ENCODE results near the gene KRT10. TPM values are rescaled to one million over a fixed set of nuclear protein-coding genes. Genes with fewer than 3 reads are reported as not detected.

Gene KRT10
- polyA plus RNA-seq, 2 of the 4 experiments (the other 2 are of a cell fraction): 59.8 to 96.2 TPM

DNA sequence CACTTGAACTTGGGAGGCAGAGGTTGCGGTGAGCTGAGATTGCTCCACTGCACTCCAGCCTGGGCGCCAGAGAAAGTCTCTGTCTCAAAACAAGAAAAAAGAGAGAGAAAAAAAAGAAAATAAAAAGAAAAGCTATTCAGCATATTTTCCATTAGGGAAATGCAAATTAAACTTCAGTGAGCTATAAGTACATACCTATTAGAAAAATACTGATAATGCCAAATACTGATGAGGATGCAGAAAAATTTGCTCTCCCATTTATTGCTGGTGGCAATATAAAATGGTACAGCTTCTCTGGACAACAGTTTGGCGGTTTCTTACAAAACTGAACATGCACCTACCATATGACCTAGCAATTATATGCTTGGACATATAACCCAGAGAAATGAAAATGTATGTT lies 9.8 kb downstream of the KRT10 start (continued):
- TF ChIP-seq, protein P1, sequence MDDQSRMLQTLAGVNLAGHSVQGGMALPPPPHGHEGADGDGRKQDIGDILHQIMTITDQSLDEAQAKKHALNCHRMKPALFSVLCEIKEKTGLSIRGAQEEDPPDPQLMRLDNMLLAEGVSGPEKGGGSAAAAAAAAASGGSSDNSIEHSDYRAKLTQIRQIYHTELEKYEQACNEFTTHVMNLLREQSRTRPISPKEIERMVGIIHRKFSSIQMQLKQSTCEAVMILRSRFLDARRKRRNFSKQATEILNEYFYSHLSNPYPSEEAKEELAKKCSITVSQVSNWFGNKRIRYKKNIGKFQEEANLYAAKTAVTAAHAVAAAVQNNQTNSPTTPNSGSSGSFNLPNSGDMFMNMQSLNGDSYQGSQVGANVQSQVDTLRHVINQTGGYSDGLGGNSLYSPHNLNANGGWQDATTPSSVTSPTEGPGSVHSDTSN (IDR thresholded peaks at IDR 0.05): no peak

DNA sequence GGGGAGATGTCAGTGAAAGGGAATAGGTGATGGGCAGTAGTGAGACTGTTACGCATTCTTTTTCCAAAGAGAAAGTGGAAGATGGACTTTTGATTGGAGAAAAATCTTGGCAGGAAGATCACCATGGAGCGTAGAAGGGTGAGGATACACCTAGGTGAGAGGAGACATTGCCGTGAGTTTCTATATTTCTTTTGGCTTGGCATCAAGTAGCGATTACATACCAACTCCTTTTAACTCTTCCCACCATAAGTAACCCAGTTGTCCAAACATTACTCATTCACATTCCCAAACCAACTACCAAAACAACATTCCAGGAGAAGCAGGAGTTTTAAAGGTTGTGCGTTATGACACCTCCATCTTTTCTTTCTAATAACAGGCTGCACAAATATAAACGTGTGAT lies 11.9 kb downstream of the KRT10 start:
- Histone ChIP-seq H3K4me2 (peak overlapping the region; percentile 70), H3K4me1 (peaks cover 23% of the 10 kb centered on the region), H3K27ac (peak overlapping the region; percentile 0 to 23; a peak in 1 of 6 replicates), H3K4me3 (peak overlapping the region; percentile 24; the same call in 1 of the 3 replicates), H3K9me3 (no peaks in the 10 kb centered on the region)
- peak; percentile 69 to 82; a peak in 5 of 6 replicates for ATAC-seq
- WGBS (ENCODE audit: missing lambda C conversion rate): 15% methylated on average over 6 of the region's 6 CpGs
- CTCF ChIA-PET: interaction anchor here (1.0 to 10.8 kb wide), 7 partner anchors 9 to 855 kb away, joined by 3 to 282 read pairs (median 3); no protein-coding TSS in a partner anchor
- POLR2A ChIA-PET: no interaction called here
- TF ChIP-seq JUNB (IDR thresholded peaks at IDR 0.05) (peak; percentile 64; the same call in 1 of the 2 replicates), HOXA7 (CRISPR knock-in tag; IDR thresholded peaks at IDR 0.05) (no peak), SREBF2 (IDR thresholded peaks at IDR 0.05) (no peak), FOXS1 (CRISPR knock-in tag; IDR thresholded peaks at IDR 0.05) (peak; percentile 88; the same call in 1 of the 2 replicates), ZSCAN20 (CRISPR knock-in tag; IDR thresholded peaks at IDR 0.05) (no peak), MAZ (IDR thresholded peaks at IDR 0.05; ENCODE audit: borderline replicate concordance, low read depth, low read length) (no peak), HOXB5 (CRISPR knock-in tag; IDR thresholded peaks at IDR 0.05) (peak; percentile 22; the same call in 1 of the 2 replicates), RNF2 (IDR thresholded peaks at IDR 0.05; ENCODE audit: borderline replicate concordance, low read depth) (no peak), CHD2 (IDR thresholded peaks at IDR 0.05; ENCODE audit: low read length, partially characterized antibody) (no peak), GATA3 (IDR thresholded peaks at IDR 0.05; ENCODE audit: borderline replicate concordance) (peak; percentile 68; the same call in 1 of the 2 replicates), FOSL2 (IDR thresholded peaks at IDR 0.05) (0 out of 2 replicates have a peak, but pooled peaks have one; percentile 17), FOSL2 (CRISPR knock-in tag; IDR thresholded peaks at IDR 0.05) (peak; percentile 74), NPAS2 (CRISPR knock-in tag; IDR thresholded peaks at IDR 0.05; ENCODE audit: borderline replicate concordance) (no peak), POLR2A (IDR thresholded peaks at IDR 0.05; ENCODE audit: low read length) (no peak), CEBPB (IDR thresholded peaks at IDR 0.05) (no peak)
- TF ChIP-seq, protein P2, sequence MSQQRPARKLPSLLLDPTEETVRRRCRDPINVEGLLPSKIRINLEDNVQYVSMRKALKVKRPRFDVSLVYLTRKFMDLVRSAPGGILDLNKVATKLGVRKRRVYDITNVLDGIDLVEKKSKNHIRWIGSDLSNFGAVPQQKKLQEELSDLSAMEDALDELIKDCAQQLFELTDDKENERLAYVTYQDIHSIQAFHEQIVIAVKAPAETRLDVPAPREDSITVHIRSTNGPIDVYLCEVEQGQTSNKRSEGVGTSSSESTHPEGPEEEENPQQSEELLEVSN (IDR thresholded peaks at IDR 0.05; ENCODE audit: borderline replicate concordance, low read depth): no peak
- TF ChIP-seq, protein P3, sequence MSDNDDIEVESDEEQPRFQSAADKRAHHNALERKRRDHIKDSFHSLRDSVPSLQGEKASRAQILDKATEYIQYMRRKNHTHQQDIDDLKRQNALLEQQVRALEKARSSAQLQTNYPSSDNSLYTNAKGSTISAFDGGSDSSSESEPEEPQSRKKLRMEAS (IDR thresholded peaks at IDR 0.05): peak; percentile 48; the same call in 1 of the 2 replicates
- peak; percentile 53 to 66 for DNase-seq (ENCODE audit: low read depth in 1 of 2, low spot score in 1 of 2)
- peak; percentile 89 for FAIRE-seq

DNA sequence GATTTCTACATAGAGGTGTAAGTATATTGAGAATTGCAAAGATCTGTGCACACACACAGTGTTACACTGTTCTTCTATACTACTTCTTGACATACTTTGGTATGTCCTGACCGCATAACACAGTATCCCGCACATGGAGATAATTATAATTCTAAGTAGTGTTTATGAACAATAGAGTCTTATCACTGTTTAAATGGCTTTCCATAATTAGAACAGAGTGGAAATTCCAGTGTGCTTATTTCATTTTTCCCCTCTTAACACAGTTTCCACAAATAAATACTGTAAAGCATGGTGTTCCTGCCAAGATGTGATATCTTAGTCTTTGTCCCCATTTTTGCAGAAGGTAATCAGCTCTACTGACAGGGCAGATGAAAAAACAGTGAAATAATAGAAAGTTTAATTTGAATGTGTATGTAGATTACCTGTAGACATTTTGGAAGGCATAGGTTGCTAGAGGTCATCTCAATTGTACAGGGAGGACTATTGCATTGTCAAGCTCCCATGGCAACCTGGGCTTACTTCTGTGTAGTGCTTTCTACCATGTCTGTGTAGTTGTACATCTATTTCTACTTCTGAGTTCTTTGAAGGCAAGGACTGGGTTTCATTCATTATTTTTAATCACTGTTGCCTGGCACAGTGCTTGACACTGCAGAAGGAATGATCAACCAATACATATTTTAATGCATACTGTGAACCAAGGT lies 12.5 kb downstream of the KRT10 start:
- Histone ChIP-seq H3K4me3 (no peak overlapping the region), H3K9me3 (no peaks in the 10 kb centered on the region; the same call in 2 of the 3 replicates), H3K4me2 (peak overlapping the region; percentile 70), H3K4me1 (peaks cover 23% of the 10 kb centered on the region), H3K27ac (peak overlapping the region; percentile 0 to 23; a peak in 3 of 6 replicates)
- TF ChIP-seq CEBPB (IDR thresholded peaks at IDR 0.05) (no peak), RNF2 (IDR thresholded peaks at IDR 0.05; ENCODE audit: borderline replicate concordance, low read depth) (no peak), POLR2AphosphoS2 (conservative IDR thresholded peaks at IDR 0.05; ENCODE audit: low read length) (no peak), RCOR1 (IDR thresholded peaks at IDR 0.05; ENCODE audit: low read depth, low read length) (no peak), ZC3H11A (IDR thresholded peaks at IDR 0.05) (no peak), HOXB5 (CRISPR knock-in tag; IDR thresholded peaks at IDR 0.05) (no peak), ZSCAN20 (CRISPR knock-in tag; IDR thresholded peaks at IDR 0.05) (no peak), ZNF302 (CRISPR knock-in tag; IDR thresholded peaks at IDR 0.05) (no peak), MAFK (IDR thresholded peaks at IDR 0.05; ENCODE audit: partially characterized antibody) (no peak), PHF8 (IDR thresholded peaks at IDR 0.05; ENCODE audit: borderline replicate concordance, low read depth) (no peak), SMC3 (IDR thresholded peaks at IDR 0.05) (no peak), FOXS1 (CRISPR knock-in tag; IDR thresholded peaks at IDR 0.05) (no peak), ESRRA (IDR thresholded peaks at IDR 0.05; ENCODE audit: borderline replicate concordance, low read length) (no peak)
- TF ChIP-seq, protein P4, sequence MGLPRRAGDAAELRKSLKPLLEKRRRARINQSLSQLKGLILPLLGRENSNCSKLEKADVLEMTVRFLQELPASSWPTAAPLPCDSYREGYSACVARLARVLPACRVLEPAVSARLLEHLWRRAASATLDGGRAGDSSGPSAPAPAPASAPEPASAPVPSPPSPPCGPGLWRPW (IDR thresholded peaks at IDR 0.05): no peak
- TF ChIP-seq, protein P5, sequence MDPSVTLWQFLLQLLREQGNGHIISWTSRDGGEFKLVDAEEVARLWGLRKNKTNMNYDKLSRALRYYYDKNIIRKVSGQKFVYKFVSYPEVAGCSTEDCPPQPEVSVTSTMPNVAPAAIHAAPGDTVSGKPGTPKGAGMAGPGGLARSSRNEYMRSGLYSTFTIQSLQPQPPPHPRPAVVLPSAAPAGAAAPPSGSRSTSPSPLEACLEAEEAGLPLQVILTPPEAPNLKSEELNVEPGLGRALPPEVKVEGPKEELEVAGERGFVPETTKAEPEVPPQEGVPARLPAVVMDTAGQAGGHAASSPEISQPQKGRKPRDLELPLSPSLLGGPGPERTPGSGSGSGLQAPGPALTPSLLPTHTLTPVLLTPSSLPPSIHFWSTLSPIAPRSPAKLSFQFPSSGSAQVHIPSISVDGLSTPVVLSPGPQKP (IDR thresholded peaks at IDR 0.05; ENCODE audit: low read depth, low read length): no peak
- TF ChIP-seq, protein P2 (IDR thresholded peaks at IDR 0.05; ENCODE audit: borderline replicate concordance, low read depth): no peak
- FAIRE-seq (peak; percentile 36), ATAC-seq (peak in 1 of 2 experiments; percentile 42; a peak in 3 of 6 replicates), DNase-seq (ENCODE audit: low read depth in 1 of 2, low spot score in 1 of 2) (no peak)
- ChIA-PET CTCF (interaction anchor here (0.7 to 10.8 kb wide), 10 partner anchors 14 to 855 kb away, joined by 3 to 282 read pairs (median 4); no protein-coding TSS in a partner anchor), POLR2A (interaction anchor here (1.2 kb wide), 1 partner anchor 9 kb away, joined by 8 read pairs; no protein-coding TSS in a partner anchor)
- 96% methylated on average over 2 of the region's 2 CpGs for WGBS (ENCODE audit: missing lambda C conversion rate)
